ENCODE data around the gene THBS3.

THBS3 gene

DNA sequence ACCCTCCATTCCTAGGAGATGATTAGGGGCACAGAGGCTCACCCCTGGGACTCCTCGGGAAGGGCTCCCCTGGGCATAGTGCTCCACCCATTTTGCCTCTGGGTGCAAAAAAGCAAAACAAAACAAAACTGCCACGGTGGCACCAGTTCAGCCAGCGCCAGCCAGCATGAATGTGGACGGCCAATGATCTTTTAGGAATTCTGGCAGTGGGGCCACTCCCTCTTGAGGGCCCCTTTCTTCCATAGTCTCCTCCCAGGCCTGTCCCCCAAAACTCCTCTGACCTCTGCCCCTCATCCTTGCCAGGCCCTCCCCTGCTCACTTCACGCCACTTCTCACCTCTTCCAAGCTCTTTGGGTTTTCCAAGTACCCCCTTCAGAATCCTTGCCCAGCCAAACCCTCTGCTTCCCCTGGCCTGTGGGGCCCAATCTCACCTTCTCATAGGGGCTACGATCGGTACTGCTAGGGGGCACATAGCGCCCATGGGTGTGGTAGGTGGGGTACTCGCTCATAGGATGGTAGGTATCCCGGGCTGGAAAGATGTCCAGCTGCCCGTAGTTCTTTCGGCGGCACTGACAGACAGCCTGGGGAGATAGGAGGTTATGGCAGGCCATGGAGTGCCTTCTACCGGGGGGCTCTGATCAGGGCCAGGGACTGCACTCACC is 20.8 kb downstream of the THBS3 start:
- no peak for DNase-seq

DNA sequence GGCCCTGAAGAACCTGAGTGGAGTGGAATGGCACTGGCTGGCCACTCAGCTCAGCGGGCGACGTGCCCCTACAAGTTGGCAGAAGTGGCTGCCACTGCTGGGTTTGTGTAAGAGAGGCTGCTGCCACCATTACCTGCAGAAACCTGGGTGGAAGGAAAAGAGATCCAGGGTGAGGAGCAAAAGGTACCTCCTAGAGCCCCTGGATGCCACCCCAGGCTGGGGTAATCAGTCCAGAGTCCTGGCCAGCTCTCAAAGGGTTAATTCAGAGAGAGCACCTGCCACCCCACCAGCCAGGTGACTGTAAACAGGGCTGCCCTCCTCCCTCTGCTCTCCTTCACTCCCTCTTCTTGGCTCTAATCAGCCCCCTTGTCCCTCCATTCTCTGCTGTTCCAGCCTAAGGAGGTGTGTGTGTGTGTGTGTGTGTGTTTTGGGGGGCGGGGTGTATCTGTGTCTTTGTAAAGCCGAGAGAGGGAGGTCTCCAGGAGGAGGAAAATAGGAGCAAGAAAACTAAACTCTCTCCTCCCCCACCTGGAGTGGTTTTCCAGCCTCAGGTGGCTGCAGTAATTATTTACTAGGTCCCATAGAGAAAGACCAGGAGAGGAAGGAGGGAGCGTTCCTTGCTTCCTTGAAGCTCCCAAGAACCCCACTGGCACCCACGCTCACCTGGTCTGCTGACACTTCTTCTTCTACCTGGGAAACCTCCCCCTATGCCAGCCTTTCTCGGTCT is 21.5 kb downstream of the THBS3 start:
- no peak for DNase-seq

DNA sequence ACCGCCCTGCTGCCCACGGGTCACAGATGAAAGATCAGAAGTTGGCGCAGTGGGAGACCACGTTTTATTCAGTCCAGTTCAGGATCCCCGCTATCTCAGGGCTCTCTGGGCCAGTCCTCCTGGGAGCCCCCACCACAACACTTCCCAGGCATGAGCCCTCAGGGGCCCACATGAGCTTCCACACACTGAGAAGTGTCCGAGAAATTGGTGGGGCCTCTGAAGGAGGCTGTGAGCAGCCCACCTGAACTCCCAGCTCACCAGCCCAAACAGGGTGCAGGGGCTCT is 22.0 kb downstream of the THBS3 start:
- DNase-seq = no peak

DNA sequence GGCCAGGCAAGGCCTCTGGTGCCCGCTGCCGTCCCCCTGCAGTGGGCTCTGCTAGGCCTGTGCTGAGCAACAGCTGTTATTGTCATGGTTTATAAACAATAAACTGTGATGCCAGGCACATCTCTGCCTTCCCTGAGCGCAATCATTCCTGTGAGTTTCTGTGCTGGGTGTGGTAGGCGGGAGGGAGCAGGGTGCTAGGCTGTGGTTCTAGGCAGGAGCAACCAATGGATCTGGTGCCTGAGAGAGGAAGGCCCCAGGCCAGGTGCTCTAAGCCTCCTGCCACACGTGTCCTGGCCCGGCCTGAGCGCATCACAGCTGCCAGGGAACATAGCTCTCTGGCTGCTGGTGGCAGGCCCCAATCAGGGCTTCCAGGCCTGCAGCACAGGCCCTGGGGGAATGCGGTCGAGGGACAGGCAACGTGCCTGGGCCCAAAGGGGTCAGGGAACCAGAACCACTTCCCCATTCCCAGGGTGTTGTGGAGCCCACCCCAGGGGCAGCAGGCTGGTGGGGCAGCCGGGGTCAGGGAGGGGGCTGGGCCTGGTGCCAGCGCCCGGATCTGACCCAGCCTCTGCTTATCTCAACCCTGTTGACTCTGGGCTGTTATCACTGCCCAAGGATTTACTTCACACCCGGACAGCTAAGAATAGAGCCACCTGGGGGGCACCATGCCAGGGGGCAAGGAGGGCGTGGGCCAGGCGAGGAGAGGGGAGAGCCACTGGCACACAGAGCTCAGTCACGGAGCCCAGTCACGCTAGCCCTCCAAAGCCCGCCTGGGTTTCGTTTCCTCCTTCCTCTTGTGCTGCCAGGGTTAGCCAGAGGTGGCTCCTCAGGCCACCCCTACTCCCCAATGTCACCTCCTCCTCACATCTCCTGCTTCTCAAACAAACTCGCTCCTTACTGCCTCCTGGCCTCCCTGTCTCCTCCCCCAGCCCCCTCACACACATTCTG is 22.6 kb downstream of the THBS3 start:
- DNase-seq = no peak

DNA sequence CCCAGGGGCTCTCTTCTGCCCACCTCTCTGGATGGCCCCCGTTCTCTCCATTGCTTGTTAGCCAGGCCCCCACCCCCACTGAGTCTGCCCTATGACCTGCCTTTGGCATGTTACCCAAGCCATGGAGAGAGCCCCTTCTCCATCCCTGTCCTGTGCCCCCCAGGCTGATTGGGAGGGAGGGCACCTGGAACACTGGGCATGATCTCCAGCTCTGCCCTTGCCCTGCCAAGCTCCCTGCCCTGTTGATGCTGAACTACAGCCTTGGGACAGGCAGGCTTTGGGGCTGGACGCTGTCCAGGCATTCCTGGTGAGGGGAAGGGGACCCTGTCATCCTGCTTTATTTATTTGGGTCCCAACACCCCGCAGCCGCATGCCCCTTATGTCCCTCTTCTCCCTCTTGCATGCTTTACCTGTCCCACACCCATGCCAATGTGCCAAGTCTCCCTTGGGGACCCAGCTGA is 23.3 kb downstream of the THBS3 start:
- no peak for DNase-seq

DNA sequence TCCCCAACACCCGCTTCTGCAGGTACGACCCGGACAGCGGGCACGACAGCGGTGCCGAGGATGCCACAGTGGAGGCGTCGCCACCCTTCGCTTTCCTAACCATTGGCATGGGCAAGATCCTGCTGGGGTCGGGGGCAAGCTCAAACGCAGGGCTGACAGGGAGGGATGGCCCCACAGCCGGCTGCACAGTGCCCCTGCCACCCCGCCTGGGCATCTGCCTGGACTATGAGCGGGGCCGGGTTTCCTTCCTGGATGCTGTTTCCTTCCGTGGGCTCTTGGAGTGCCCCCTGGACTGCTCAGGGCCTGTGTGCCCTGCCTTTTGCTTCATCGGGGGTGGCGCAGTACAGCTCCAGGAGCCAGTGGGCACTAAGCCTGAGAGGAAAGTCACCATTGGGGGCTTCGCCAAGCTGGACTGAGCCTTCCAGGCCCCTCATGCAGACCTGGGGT is 23.9 kb downstream of the THBS3 start:
- DNase-seq = no peak

DNA sequence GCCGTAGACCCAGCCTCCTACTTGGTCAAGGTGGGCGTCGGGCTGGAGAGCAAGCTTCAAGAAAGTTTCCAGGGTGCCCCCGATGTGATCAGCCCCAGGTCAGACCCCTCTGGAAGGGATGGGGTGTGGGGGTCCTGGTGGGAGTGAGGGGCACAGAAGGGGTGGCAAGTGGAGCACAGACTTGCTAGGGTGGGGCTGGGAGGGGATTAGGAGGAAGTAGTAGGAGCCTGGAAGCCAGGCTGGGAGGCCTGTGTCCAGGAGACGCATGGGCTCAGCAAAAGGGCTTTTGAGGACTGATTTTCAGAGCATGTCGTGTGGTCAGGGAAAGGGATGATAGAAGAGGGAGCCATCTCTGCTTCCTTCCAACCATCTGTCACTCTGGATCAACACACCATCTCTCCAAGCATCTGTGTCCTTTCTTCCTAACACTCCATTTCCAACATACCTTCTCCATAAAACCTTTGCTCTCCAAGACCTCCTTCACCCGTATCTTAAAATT is 25.6 kb downstream of the THBS3 start:
- DNase-seq = no peak

DNA sequence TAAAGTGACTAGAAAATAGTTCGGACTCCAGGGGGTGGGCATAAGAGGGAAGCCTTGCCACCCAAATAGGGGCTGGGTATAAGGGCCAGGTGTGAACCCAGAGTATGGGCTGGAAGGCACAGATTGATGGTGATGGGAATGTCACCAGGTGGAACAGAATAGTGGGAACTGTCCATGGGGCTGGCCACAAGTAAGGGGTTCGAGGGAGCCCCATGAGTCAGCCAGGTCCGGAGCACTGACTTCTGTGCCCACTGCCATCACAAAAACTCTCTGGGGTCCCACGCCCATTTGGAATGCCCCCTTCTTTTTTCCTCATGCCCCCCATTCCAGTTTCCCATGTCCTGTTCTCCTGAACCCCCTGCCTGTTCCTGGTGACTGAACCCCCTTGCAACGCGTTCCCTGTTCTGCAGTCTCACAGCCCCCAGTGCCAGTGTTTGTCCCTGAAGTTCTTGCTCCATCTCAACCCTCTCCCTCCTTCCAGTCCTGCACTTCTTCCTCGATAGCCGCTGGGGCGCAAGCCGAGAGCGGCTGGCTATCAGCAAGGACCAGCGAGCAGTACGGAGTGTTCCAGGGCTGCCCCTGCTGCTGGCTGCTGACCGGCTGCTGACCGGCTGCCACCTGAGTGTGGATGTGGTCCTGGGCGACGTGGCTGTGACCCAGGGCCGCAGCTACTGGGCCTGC is 26.2 kb downstream of the THBS3 start:
- DNase-seq = no peak

DNA sequence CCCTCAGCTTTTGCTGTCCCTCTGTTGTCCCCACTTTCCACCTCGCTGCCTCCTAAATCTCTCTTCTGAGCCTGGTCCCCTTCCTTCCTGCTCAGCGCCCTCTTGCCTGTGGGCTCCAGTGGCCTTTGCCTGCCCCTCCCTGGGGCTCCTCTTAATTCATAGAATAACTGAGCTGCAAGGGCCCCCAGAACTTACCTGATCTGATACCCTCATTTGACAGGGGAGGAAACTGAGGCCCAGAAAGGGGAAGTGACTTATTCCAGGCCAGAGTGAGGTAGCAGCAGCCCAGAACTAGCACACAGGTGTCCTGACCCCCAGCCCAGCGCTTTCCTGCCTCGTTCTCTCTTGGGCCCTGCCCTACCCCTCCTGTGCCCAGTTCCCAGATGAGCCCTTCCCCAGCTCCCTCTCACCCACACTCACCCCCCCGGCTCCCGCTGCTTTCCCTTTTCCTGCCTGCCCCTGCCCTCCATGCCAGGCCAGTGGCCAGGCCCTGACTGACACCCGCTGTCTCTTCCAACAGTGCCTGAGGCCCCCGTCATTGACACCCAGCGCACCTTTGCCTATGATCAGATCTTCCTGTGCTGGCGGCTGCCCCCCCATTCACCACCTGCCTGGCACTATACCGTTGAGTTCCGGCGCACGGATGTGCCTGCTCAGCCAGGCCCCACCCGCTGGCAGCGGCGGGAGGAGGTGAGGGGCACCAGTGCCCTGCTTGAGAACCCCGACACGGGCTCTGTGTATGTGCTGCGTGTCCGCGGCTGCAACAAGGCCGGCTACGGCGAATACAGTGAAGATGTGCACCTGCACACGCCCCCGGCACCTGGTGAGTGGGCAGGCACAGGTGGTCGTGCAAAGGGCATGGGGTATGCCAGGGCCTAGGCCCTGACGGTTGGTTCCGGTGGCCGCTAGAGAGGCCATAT is 28.3 kb downstream of the THBS3 start:
- no peak for DNase-seq

DNA sequence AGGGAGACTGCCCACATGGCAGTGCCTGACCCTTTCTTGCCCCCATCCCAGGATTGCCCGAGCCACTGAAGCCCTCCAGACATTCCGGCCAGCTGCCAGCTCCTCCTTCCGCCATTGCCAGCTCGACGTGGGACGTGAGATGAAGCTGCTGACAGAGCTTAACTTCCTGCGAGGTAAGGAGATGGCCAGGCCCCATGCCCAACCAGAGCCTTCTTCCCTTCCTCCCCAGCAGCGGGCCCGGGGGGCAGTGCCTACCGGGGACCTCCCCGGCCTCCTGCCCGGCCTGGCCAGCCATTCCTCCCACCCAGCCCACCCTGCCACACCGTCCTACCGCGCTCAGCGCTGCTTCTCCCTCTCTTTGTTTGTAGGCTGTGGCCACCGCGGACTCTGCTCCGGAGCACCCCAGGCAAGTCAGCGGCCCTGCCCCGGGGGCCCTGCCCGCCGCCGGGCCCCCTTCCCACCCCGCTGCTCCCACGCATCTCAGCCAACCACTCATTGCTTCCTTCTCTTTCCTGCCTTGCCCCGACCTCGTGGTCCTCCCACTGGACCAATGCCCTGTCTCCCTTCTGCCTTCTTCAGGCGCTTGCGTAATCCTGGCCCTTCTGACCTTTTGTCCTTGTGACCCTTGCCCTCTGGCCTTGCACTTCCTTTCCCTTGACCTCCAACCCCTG is 29.1 kb downstream of the THBS3 start:
- no peak for DNase-seq

DNA sequence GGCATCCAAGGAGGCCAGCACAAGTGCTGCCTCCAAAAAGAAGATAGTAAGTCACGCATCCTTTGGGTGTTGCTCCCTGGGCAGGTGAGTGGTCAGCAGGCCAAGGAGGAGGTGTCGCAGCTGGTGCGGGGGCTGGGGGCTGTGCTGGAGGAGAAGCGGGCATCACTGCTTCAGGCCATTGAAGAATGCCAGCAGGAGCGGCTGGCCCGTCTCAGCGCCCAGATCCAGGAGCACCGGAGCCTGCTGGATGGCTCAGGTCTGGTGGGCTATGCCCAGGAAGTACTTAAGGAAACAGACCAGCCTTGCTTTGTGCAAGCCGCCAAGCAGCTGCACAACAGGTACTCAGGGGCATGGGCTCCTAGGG is 29.8 kb downstream of the THBS3 start:
- no peak for DNase-seq

DNA sequence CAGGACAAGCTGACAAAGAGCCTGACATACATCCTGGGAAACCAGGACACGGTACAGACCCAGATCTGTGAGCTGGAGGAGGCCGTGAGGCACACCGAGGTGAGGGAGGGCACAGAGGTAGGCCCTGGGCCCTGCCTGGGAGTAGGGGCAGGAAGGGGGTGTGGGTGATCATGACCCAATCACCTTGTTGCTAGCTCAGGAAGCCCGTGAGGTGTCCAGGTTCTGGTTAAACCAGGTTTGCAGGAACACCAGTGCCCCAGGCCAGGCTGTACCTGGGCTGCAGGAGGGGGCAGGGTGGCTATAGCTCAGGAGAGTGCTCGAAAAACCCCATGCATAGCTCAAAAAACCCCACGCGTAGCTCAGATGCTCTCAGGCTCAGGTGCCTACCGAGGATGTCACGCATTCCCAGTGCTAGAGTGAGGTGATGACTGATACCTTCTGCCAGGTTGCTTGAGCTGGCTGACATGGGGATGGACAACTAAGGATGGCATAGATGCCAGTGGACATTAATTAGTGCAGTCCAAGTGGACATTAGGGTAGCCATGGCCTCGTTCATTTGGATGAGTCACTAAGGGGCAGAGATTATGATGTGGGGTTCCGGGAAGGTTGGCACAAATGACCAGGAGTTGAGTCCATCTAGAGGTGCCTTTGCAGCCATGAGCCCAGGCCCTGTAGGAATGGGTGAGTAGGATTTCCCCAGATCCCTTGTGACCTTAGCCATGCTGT is 30.3 kb downstream of the THBS3 start:
- no peak for DNase-seq

DNA sequence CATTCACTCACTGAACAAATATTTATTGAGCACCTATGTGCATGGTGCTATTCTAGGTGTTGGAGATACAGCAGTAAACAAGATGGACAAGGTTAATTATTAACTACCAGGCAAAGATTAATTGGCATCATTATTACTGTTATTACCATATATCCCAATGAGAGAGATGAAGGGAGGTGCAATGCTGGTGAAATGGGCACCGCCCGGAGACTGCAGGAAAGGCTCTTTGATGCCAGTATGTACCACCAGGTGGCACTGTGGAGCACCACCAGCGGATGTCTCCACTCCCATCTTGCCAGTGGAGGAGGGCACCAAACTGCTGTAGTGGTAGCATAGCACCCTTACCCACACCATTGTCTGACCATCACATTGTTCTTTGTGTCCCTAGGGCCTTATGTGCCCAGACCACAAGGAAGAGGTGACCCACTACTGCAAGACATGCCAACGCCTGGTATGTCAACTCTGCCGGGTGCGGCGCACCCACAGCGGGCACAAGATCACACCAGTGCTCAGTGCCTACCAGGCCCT is 31.1 kb downstream of the THBS3 start:
- peak; percentile 79 for DNase-seq

DNA sequence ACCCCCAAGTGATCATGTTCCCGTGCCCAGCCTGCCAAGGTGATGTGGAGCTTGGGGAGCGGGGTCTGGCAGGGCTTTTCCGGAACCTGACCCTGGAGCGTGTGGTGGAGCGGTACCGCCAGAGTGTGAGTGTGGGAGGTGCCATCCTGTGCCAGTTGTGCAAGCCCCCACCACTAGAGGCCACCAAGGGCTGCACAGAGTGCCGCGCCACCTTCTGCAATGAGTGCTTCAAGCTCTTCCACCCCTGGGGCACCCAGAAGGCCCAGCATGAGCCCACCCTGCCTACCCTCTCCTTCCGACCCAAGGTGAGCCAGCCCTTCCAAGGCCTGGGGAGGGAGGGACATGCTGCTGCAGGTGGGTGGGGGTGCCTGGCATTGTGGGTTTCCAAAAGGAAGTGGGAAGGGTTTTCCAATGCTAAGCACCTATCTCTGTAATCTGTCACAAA is 31.7 kb downstream of the THBS3 start:
- DNase-seq = no peak

DNA sequence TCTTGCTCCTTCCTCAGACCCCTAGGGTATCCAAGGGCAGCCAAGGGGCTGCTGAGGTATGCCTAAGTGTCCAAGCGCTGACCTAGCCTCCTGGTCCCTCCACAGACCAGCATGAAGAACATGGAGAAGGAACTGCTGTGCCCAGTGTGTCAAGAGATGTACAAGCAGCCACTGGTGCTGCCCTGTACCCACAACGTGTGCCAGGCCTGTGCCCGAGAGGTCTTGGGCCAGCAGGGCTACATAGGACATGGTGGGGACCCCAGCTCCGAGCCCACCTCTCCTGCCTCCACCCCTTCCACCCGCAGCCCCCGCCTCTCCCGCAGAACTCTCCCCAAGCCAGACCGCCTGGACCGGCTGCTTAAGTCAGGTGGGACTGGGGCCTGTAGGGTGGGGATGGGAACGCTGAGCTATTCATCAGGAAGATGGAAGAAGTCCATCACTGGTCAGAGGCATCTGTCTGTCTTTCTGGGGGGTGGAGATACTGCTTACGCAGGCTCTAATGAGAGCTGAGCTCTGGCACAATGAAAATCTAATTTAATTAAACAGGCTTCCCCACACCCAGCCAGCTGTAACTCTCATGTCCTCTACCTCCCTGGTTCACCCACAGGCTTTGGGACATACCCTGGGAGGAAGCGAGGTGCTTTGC is 32.3 kb downstream of the THBS3 start:
- no peak for DNase-seq

DNA sequence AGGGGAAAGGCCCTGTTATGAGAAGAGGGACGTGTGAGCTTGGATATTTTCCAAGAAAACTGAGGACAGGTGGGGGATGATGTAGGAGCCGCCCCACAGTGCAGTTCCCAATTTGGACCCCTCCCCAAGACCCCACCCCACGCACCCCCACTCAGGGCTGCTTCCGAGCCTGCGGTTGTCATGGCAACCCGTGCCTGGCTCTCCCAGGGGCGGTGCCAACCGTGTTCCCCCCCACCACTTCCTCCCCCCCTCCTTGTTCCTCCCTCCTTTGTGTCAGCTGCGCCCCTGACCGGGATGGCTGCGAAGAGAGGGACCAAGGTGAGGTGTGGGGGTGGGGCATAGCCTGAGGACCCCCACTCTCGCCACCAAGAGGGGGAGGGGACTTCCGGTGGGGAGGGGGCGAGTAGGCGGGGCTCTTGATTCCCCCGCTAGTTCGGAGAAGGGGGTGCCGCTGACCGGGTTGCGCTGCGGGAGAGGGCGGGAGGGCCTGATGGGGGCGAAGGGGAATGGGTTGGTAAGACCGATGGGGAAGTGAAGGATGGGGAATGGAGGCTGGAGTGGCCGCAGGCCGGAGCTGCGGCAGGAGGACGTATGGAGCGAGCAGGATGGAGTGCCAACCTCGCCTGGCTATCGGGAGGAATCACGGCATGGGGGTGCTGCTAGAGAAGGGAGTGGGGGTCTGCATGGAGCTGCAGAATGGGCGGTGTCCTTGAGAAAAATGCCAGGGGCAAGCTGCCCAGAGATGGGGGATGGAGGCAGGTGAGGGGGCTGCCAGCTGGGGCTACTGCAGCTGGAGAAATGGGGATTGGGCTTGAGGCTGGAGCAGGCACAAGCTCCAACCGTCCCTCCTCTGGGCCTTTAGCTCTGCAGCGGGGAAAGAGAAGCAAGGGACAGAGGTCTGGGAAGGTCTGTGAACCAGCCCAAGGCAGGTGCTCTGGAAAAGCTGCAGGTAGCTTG is 33.1 kb downstream of the THBS3 start:
- peak; percentile 35 for DNase-seq

DNA sequence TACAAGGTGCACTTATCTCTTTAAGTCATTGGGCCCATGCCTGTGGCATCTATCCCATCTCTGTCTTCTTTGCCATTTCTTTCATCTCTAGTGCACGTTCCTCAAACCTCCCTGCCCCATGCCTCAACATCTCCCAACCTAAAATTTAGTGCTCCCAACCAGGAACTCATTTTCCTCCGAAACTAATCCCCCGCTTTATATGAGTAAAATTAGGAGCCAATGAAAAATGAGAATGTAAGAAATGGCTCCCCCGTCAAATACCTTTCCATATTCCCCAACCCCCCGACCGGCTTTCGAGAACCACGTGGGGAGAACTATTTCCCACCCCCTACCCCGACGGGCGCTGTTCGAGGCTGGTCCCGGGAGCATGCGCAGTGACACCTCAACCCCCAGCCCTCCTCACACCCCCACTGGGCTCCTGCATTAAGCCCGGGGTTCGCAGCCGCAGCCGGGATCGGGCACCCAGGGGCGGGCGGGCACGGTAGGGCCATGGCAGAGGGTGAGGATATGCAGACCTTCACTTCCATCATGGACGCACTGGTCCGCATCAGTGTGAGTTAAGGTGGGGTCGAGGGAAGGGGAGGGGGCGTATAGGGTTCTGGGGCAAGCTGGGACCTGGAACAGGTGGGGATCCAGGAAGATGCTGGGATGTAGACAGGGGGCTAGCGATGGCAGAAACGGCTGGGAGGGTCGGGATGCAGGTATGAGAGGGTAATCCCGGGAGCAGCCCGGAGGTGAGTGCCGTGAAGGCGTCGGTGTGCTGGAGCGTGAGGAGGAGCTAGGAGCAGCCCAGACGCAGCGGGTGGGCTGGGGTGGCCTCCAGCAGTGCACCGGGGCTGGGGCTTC is 34.0 kb downstream of the THBS3 start, which contains the start of gene TRIM46:
Gene TRIM46 (plus strand): TSS at position 372 of the 846 bp plus-strand sequence. CDS start 118 bp downstream, at position 490.
- DNase-seq = peak; percentile 73

All from stimulated activated naive CD4-positive, alpha-beta T cell treated with Interleukin-2 at 50 U/mL for 16 hours (primary cell).